ENCODE data around the gene OTOS. TPM values are rescaled to one million over a fixed set of nuclear protein-coding genes. Genes with fewer than 3 reads are reported as not detected.

The OTOS gene
- total RNA-seq = not detected

GRCh38 chr2:240140511-240140910, at the start of gene OTOS:
TSS of gene OTOS (minus strand) at chr2:240140658. CDS start at chr2:240140326, 332 bp downstream.
- DNase-seq (ENCODE audit: low spot score) (no peak), ATAC-seq (ENCODE audit: low FRiP score) (no peak)
- TF ChIP-seq, protein P1, sequence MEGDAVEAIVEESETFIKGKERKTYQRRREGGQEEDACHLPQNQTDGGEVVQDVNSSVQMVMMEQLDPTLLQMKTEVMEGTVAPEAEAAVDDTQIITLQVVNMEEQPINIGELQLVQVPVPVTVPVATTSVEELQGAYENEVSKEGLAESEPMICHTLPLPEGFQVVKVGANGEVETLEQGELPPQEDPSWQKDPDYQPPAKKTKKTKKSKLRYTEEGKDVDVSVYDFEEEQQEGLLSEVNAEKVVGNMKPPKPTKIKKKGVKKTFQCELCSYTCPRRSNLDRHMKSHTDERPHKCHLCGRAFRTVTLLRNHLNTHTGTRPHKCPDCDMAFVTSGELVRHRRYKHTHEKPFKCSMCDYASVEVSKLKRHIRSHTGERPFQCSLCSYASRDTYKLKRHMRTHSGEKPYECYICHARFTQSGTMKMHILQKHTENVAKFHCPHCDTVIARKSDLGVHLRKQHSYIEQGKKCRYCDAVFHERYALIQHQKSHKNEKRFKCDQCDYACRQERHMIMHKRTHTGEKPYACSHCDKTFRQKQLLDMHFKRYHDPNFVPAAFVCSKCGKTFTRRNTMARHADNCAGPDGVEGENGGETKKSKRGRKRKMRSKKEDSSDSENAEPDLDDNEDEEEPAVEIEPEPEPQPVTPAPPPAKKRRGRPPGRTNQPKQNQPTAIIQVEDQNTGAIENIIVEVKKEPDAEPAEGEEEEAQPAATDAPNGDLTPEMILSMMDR (IDR thresholded peaks at IDR 0.05) = no peak

- no peak for DNase-seq (ENCODE audit: low spot score)
- ATAC-seq (ENCODE audit: low FRiP score) = no peak
- TF ChIP-seq, protein P1 (IDR thresholded peaks at IDR 0.05) = no peak
Measured at GRCh38 chr2:240189686-240190085, 49.2 kb upstream of the OTOS start.

DNA sequence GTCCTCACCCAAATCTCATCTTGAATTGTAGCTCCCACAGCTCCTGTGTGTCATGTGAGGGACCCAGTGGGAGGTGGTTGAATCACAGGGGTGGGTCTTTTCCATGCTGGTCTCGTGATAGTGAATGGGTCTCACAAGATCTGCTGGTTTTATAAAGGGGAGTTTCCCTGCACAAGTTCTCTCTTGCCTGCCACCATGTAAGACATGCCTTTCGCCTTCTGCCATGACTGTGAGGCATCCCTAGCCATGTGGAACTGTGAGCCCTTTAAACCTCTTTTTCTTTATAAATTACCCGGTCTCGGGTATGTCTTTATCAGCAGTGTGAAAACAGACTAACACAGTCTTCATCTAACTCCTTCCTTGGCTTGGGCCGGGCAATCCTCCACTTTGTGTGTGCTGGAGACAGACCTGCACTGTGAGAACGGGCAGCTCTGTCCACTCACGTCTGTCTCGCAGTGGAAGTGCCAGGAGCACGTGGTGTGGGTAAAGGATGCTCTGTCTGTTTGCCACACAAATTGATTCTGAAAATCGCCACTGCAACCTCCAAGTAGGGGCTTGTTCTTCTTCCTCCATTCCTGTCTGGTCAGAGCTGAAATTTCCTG, 47.6 kb upstream of the OTOS start:
- TF ChIP-seq, protein P1 (IDR thresholded peaks at IDR 0.05) = no peak
- ATAC-seq (ENCODE audit: low FRiP score) = no peak
- DNase-seq (ENCODE audit: low spot score) = no peak

GRCh38 chr2:240186191-240186725, 45.8 kb upstream of the OTOS start:
- TF ChIP-seq, protein P1 (IDR thresholded peaks at IDR 0.05) = no peak
- ATAC-seq (ENCODE audit: low FRiP score) (no peak), DNase-seq (ENCODE audit: low spot score) (no peak)

DNA sequence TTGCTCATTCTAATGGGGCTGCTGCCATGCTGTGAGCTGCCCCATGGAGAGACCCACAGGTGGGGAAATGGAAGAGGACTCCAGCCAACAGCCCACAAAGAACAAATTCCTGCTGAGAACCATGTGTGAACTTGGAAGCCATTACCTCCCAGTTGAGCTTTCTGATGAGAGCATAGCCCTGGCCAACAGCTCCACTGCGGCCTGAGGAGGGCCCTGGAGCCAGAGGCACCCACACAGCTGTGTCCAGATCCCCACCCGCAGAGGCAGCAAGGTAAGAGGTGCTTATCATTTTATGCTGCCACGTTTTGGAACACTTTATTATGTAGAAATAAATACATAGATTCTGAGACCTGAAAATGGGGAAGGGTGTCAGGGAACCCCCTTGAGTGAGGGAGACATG, 44.2 kb upstream of the OTOS start:
- no peak for ATAC-seq (ENCODE audit: low FRiP score)
- TF ChIP-seq, protein P1 (IDR thresholded peaks at IDR 0.05) = no peak
- no peak for DNase-seq (ENCODE audit: low spot score)

DNA sequence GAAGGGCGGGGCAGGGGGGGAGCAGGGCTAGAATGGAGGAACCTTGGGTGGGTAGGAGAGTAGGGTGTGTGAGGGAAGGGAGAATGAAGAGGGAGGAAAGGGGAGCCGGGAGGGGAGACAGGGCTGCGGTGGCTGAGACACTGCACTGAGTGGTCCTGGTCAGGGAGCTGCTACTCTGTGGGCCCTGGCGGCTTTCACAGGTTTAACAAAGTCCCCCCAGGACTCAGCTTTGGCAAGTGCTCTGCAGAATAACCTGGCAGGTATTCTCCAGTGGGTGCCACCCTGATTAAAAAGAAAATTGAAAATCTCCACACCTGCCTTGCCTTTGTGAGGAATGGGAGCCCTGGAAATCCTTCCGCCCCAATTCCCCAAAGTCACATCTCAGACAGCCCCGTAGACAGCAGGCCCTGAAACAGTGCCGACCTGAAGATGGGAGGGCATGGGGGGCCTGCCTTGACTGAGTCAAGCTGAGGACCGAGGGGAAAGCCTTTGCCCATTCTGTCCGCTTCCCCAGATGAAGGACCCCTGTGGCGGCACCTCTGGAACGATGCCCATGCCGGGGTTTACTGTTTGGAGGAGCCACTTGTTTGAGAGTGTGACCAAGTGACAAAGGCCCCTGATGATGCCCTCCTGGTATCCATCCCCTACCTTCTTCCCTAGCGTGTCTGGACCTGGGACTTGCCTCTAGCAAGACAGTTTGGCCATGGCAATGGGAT, 43.6 kb upstream of the OTOS start:
- DNase-seq (ENCODE audit: low spot score) (no peak), ATAC-seq (ENCODE audit: low FRiP score) (no peak)
- TF ChIP-seq, protein P1 (IDR thresholded peaks at IDR 0.05) = no peak

Data from omental fat pad (tissue), 4 donors.